Measurements from ENCODE around the gene ASPHD2.
"Not testable (repeated sequence)": the region's sequence is repeated elsewhere in the genome, so short reads cannot be mapped to it uniquely, and the experiment has no call there.

The ASPHD2 gene, protein sequence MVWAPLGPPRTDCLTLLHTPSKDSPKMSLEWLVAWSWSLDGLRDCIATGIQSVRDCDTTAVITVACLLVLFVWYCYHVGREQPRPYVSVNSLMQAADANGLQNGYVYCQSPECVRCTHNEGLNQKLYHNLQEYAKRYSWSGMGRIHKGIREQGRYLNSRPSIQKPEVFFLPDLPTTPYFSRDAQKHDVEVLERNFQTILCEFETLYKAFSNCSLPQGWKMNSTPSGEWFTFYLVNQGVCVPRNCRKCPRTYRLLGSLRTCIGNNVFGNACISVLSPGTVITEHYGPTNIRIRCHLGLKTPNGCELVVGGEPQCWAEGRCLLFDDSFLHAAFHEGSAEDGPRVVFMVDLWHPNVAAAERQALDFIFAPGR

DNA sequence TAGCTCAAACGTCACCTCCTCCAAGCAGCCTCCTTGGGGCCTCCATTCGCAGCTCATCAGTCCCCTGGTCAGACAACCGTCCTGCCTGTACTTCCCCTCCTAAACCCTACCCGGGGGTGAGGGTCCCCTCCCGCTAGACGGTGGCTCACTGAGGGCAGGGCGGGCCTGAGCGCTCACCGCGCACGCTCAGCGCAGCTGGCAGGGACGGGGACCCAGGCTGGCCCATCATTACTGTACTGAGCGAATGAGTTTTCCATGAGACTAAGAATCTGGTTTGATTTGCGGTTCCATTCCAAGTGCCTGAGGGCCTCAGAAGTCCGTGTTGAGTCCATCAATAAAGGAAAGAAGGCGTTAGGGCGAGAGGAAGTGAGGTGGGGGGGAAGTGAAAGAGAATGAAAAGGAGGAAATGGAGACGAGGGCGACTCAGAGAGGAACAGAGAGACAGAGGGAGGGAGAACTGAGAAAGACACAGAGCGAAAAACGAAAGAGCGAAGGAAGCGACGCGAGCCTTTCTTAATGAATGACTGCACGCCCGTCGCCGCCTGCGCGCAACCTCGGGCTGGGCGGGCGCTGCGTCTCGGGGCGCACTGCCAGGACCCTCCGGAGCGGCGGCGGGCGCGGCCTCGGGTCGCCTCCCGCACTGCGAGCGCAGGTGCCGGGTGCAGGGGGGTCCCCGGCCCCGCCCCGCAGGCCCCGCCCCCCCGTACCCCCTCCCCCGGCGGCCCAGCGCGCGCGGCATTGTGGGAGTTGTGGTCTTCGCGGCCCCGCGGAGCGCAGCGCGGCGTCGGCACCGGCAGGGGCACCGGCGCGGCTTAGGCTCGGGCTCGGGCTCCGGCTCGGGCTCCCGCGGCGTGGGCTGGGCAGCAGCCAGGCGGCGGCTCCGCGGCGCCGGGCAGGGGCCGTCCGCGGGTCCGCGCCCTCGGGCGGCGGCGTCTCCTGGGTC is at the start of gene ASPHD2:
ASPHD2 (plus strand) TSS at position 746 of the 943 bp plus-strand sequence. CDS start 4,356 bp downstream, outside the sequence.
- peak; percentile 61 for DNase-seq

DNA sequence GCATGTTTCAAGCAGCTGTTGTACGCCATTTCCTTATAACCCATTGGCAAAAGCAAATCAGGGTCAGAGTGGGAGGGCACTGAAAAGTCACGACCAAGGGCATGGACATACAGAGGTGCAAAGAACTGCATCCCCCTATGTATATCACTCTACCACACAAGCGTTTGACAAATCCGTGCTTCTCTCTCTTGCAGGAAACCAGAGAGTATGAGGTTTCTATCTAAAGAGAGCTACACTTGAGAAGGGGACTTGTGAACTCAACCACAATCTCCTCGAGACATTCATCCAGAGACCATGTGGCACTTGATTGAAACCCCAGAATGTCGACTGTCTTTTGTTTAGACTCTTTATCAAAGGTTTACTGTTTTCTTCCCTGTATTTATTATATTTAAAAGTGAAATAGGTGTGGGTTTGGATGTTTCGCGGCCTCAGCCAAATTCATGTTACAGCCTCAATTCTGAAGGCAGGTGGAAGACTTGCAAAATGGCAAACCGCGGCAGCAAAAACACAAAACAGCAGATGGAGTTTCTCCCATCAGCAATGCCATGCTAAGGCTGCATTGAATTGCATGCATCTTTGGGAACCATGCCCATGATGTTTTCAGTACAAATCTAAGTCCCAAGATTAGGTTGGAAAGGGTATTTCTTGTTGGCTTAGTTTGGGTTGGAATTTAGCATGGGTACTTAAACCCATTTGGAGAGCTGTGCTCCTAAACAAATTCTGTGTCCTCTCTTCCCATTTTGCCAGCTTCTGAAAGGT is 48.8 kb upstream of the ASPHD2 start:
- DNase-seq = no peak

DNA sequence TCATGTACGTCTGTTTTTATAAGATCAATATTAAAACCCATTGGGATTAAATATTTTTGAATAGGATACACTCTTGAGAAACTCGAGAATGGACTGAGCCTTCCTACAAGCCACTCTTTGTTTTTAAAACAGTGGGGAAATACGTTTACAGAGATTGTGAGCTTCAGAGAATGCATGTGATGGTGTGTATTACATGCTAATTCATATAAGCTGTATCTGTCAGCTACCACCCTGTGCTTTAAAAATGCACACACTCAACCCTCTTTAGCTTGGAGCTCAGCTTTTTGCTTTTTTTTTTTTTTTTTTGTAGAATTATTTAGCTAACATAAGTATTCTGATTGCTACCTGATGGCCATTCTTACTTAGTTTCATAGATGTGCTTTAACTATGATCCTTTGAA is 46.3 kb upstream of the ASPHD2 start:
- DNase-seq = no peak

DNA sequence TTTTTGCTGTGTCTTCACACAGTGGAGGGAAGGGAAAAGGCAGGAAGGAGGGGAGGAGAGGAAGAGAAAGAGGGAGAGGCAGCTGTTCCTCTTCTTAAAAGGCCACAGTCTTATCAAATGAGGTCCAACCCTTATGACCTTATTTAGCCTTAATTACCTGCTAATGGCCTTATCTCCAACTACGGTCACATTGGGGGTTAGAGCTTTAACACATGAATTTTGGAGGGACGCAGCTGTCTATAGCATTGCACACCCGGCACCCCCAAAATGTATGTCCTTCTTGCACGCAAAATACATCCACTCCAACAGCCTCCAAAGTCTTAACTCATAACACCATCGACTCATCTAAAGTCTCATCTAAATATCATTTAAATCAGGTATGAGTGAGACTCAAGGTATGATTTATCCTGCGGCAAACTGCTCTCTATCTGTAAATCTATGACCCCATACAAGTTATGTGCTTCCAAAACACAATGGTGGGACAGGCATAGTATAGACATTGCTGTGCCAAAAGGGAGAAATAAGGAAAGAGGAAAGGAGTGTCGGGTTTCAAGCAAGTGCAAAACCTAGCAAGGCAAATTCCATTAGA is 45.0 kb upstream of the ASPHD2 start:
- DNase-seq = no peak

DNA sequence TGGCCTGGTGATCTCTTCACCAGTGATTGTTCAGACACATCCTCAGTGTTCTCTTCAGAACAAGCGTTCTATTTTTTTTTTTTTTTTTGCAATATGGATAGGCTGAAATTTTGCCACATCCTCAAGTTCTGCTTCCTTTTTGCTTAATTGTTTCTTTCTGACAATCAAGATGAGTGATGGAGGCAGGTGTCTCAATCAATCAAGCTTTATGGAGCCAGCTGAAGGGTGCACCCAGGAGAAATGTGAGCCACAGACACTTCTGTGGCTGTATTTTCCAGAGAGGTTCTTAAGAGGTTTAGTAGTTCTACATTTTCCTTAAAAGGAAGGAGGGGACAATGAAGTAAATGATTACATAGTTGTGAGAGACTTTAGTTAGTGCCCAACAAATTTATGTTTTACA is 43.9 kb upstream of the ASPHD2 start:
- no peak for DNase-seq

DNA sequence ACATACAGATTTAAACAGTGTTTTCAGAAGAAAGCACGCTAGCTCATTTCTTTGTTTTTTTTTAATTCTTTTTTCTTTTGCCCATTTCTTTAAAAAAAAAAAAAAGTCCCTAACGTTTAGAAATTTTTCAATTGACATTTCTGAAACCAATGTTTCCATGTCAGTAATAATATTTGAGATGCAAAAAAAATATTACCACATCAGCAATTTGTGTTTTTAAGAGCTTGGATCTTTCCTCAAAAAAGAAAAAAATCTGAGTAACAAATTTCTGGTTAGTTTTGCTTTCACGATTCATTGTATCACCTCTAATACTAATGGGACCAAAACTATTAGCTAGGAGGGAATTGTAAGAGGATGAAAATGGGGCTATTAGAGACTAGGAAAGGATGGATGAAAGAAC is 39.9 kb upstream of the ASPHD2 start:
- DNase-seq = no peak

DNA sequence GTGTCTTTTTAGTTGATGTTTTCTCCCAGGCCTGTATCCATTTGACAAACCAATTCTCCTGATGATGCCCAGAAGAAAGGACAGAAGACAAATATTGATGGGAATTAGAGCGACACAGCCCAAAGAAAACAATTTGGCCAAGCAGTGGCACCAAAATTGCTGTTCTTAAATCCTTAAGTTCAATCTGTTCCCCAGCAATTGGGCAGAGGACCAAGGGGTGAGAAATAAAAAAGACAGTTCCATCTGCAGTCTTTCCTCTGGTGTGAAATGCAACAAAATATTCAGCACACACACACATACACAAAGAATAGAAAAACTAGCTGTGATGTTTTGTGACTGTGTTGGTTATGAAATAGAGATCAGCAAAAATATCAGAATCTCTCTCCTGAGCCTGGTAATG is 38.0 kb upstream of the ASPHD2 start:
- no peak for DNase-seq

DNA sequence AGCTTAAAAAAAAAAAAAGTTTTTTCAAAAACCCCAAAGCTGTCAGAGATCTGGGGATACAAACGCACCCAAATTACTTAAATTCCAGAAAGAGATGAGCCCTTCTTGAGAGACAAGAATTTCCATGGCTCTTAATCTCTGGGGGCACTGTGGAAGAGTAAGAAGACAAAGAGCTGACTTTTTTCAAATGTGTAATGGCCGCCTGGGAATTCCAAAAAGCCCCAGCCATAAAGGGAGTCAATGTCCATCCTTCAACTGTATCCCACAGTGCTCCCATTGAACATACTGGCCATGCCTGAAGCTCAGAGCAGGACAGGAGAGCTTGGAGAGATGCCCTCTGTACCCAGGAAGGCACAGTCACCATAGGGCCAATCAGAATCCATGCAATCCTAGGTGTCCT is 37.4 kb upstream of the ASPHD2 start:
- DNase-seq = no peak

DNA sequence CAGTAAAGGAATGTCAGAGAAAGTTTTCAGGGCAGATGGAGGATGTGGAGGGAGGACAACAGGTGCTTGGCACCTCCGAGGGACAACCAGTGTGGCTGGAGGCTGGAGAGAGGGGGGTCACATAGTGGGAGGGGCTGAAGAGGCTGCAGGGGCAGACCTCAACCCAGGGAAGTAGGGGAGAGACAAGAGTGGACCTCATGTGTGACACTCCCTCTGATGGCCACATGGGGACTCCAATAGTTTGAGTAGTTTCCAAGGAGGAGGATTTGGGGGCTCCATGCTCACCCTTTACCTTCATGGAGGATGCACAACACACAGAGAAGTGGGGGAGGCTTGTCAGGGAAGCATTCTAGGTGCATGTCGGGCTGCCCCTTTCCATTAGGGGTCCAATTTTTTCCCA is 35.1 kb upstream of the ASPHD2 start:
- no peak for DNase-seq

DNA sequence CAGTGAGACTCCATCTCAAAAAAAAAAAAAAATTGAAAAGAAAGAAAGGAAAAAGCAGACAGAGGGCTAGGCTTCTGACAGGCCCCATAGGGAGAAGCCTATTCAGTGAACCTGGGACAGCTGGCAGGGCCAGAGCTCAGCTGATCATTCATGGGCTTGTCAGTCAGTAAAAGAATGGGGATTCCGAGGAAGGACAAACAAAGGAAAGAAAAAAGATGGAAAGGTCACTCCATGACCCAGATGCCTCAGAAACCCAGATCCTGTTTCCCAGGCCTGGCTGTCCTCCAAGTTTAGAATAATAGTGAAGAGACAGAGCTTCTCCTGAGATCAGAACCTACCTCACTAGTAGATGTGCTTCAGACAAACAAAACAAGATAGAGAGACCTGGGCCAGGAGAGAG is 34.3 kb upstream of the ASPHD2 start:
- DNase-seq = no peak

DNA sequence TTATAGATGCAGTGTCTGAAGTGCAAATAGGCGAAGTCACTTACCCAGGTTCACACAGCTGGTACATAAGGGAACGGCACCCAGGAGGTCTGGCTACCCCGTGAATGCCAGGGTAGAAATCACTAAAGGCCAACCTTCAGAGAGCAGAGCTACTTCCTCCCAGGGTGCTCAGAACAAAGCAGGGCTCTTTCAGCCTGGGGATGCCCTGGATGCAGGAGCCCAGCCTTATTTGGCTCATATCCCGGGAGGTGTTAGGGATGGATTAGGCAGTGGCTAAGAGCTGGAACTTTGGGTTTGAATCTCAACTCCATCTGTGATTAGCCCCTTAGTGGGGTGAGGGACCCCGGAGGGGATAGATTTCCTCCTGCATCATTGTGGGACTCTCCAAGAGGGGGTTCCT is 33.1 kb upstream of the ASPHD2 start:
- no peak for DNase-seq

DNA sequence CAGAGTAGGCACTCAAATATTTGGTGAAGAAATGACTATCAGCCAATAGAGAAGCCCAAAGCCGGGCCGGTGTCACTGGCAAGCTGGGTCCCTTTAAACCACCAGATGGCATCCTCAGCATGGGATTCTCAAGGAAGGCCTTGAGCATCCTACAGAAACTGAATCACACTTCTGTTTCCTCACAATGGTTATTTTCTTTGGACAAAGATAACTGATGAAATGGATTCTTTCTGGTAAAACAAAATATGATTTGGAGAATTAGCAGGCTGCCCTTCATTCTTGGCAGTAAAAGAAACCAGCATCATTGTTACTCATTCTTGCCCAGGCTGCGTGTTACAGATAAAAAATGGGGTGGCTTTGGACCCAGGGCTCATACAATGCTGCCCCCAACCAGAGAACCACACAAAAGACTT is 30.3 kb upstream of the ASPHD2 start:
- DNase-seq = no peak

DNA sequence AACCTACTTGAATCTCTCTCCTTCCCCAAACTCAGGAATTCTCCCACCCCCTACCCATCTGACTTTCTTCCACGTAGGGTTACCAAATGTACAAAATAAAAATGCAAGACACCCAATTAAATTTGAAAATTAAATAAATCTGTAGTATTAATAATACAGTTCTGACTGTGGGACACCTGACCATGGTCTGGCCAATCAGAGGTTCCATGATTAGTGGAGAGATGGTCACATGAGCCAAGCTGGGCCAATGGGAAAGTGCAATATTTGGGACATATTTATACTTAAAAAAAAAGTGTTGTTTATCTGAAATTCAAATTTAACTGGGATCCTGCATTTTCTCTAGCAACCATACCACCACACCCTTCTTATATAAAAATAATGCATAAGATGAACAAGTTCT is 29.8 kb upstream of the ASPHD2 start:
- no peak for DNase-seq

DNA sequence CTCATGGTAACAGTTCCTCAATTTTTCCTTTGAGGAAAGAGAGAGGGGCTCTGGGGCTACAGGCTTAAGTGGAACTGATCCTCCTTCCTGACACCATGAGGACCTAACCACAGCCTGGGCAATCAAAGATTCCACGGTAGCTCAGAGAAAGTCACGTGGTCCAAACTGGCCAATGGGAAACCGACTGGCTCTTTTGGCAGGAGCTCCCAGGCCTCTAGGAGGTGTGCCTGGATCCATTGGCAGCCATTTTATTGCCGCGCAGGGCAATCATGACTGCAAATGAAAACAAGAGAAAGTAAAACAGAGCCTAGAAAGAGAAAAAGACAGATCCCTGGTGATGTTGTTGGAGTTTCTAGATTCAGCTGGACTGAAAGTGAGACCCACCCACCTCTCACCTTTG is 27.3 kb upstream of the ASPHD2 start:
- DNase-seq = no peak

DNA sequence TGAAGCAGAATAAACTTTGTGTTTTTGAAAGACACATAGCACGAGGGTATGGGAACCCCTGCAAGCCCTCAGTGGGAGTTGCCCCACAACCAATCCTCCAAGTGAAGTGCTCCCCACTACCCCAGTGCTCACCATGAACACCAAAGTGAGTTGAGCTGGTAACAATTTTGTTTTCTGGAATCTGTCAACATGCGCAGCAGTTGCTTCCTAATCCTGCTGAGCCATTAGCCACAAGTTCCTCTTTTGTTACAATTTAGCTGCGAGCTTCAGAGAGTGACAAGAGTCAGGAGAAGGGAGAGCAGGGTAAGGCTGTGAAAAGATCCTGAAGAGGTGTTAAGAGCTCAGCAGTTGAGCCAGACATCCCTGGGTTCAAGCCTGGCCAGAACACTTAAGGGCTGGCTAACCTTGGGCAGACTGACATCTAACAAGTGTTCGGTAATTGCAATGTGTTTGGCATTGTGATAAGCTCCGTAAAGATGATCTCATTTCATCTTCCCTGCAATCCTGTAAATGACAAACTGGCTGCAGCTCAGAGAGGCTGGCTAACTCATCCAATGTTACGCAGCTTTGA is 24.1 kb upstream of the ASPHD2 start:
- DNase-seq = peak; percentile 62

DNA sequence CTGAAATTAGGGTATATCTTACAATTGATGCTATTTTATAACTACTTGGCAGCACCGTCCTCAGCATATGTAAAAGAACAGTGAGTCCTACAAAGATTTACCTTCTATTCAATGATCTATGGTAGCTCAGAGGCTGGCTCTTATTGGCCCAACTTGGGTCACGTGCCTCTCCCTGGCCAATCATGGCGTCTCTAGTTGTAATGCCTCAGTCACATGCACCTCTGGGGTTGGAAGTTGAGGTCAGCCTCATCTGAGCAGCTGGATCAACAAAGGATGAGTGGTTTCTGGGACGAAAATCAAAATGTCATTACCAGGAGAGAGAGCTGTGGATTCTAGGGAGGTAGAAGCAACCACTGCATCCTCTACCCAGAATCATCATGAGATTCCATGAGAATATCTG is 22.9 kb upstream of the ASPHD2 start:
- DNase-seq = no peak

DNA sequence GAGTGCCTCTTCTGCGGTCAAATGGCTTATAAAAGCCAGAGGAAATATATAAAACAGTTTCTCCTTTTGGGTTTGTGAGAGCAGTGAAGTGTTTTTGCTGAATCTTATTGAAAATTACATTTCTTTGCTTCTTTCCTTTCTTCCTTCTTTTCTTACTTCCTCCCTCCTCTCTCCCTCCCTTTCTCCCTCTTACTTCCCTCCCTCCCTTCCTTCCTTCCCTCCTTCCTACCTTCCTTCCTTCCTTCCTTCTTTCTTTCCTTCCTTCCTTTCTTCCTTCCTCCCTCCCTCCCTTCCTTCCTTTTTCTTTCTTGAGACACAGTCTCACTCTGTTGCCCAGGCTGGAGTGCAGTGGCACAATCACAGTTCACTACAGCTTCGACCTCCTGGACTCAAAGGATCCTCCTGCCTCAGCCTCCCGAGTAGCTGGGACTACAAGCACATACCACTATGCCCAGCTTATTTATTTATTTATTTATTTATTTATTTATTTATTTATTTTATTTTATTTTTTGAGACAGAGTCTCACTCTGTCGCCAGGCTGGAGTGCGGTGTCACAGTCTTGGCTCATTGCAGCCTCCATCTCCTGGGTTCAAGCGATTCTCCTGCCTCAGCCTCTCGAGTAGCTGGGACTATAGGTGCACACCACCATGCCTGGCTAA is 20.4 kb upstream of the ASPHD2 start:
- DNase-seq = not testable (repeated sequence)

DNA sequence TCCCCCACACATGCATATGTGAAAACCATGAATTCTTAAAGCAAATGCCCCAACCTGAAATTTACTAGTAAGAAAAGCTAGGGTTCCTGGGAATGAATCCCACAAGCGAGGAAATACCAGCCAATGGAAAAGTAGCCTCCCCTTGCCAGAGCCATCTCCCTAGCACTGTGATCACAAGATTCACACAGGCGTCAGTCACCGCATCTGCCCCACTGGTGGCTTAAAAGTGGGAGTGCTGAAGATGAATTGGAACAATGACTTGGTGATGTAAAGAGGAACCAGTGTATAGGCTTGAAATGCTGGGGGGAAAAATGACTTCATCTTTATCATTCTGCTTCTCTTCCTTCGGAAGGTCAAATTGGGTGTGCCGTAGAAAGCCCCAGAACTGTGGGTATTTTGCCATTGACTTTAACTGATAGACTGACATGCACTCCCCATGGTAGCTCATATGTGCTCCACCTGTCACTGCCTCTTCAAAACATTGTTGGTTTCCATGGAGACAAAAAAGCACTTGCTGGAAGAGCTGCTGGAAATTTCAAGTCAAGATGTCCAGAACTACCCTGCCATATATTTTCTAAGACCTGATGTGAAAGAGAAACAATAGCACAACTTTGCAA is 19.2 kb upstream of the ASPHD2 start:
- DNase-seq = no peak

DNA sequence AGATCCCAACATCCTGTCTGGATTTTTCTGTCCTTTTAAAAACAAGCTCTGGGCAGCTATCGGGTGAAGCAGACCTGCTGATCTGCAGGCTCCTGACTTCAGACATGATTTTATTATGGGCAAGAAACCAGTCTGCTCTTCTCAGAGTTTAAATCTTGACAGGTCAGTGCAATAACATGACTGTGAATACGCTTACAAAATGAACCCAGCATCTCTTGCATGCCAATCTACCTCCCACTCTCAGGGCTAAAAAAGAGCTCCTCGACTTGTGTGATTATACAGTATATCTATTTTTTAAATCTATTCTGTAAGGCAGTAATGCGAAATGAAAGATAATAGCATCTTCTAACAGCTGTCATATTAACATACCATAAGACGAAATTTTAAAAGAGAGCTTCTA is 18.7 kb upstream of the ASPHD2 start:
- DNase-seq = no peak

DNA sequence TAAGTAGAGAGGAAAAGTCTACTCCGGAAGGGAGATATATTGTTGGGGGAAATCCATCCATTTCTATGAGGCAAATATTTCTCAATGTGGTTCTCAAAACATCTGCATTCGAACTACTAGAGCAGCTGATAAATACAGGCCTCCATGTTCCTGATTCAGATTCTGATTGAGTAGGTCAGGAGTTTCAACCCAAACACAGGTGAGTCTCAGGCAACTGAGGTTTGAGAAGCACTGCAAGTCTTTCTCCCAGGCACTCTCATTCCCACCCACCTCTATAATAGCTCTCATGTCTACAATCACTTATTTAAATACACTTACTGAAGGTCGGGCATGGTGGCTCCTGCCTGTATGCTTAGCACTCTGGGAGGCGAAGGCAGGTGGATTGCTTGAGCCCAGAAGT is 14.7 kb upstream of the ASPHD2 start:
- no peak for DNase-seq

DNA sequence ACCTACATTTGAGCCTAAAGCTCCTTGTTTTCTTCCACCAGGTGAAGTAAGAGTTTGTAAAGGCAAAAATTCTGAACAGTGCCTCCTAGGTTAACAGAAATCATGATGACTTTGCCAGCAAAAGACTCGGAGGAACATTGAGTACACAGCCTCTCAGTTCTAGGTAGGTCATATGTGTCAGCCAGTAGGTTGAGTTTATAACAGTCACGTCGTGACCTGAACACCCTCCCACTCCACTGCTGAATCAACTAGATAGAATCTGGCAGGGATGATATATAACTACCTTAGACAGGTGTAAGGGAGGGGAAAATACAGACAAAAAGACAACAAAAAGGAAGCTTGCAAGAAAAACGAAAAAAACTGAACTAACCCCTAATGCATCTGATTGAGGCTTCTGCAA is 12.8 kb upstream of the ASPHD2 start:
- no peak for DNase-seq

Measured in SIG-M5 (cell line).